H1 (cell line): ENCODE data around the gene PKN1. TPM values are rescaled to one million over a fixed set of nuclear protein-coding genes. Genes with fewer than 3 reads are reported as not detected.

Source experiments
- CTCF ChIA-PET: fragments of 300-600 bp; sonication (Branson Sonifier 250); formaldehyde crosslinking; loops from one replicate; lab custom pipeline; 2021; ENCODE audit not compliant: partially characterized antibody; lab: Charles Lee
- POLR2A ChIA-PET: fragments of 300-600 bp; sonication (Branson Sonifier 250); formaldehyde crosslinking; loops from one replicate; lab custom pipeline; 2021; ENCODE audit warnings: inconsistent platforms; ENCODE audit not compliant: partially characterized antibody; lab: Charles Lee
- DNase-seq, 2 experiments: peaks; one replicate each; pipeline versions ENCODE4 v3.0.0 to v3.0.0-alpha.2; 2010 to 2022; ENCODE audit warnings: low spot score in 2 of 2, low read depth in 1 of 2, mixed read lengths in 1 of 2
- FAIRE-seq: peaks from 2 replicates; lab custom pipeline; 2011; peaks lifted over from hg19 to GRCh38; lab: Jason Lieb, UNC
- H2AFZ ChIP-seq: 2 replicates; pipeline ENCODE4 v1.8.1; 2012; ENCODE audit warnings: low read length, inconsistent platforms
- H2AK5ac ChIP-seq: 2 replicates; pipeline ENCODE4 v1.6.1; 2013; ENCODE audit warnings: low read depth, low read length
- H2BK120ac ChIP-seq: replicated peaks from 2 replicates; pipeline ENCODE3; 2013; ENCODE audit warnings: low read depth, low read length, inconsistent platforms
- H2BK12ac ChIP-seq: 2 replicates; pipeline ENCODE4 v1.6.1; 2013; ENCODE audit warnings: low read depth, low read length
- H2BK15ac ChIP-seq: 2 replicates; pipeline ENCODE4 v1.6.1; 2013; ENCODE audit warnings: low read length
- H2BK20ac ChIP-seq: 2 replicates; pipeline ENCODE4 v1.6.1; 2013; ENCODE audit warnings: low read length
- H2BK5ac ChIP-seq: 2 replicates; pipeline ENCODE4 v1.6.1; 2013; ENCODE audit warnings: low read depth, low read length
- H3K14ac ChIP-seq: 2 replicates; pipeline ENCODE4 v1.6.1; 2013; ENCODE audit warnings: inconsistent platforms; ENCODE audit not compliant: insufficient read length
- H3K18ac ChIP-seq: 2 replicates; pipeline ENCODE4 v1.6.1; 2013; ENCODE audit warnings: low read length; ENCODE audit errors: extremely low read depth
- H3K23ac ChIP-seq: 2 replicates; pipeline ENCODE4 v1.6.1; 2013; ENCODE audit warnings: inconsistent platforms; ENCODE audit not compliant: insufficient read length
- H3K23me2 ChIP-seq: 2 replicates; pipeline ENCODE4 v1.6.1; 2013; ENCODE audit warnings: low read depth, low read length
- H3K27ac ChIP-seq: 2 replicates; pipeline ENCODE4 v1.6.1; 2011; ENCODE audit warnings: low read depth, low read length, inconsistent platforms
- H3K27me3 ChIP-seq, 4 experiments: replicated peaks in 1 of 4; 1 replicate in 1 of 4; 2 replicates in 3 of 4; pipeline versions ENCODE4 v1.6.1 to v1.8.1; 2011 to 2013; ENCODE audit warnings: low read length in 3 of 4, mild to moderate bottlenecking in 3 of 4, inconsistent platforms in 2 of 4, mixed read lengths in 2 of 4, moderate library complexity in 1 of 4; ENCODE audit not compliant: control insufficient read depth in 3 of 4, insufficient read depth in 3 of 4; ENCODE audit errors: extremely low read depth in 1 of 4
- H3K36me3 ChIP-seq, 4 experiments: 2 replicates each; pipeline versions ENCODE4 v1.6.1 to v1.8.1; 2011 to 2013; ENCODE audit warnings: mild to moderate bottlenecking in 4 of 4, low read length in 3 of 4, moderate library complexity in 2 of 4, control low read depth in 1 of 4, inconsistent platforms in 1 of 4; ENCODE audit not compliant: insufficient read depth in 4 of 4, control insufficient read depth in 2 of 4
- H3K4ac ChIP-seq: replicated peaks from 2 replicates; pipeline ENCODE3; 2013; ENCODE audit warnings: low read length, low read depth, mixed read lengths, inconsistent platforms; ENCODE audit not compliant: insufficient read length
- H3K4me1 ChIP-seq, 4 experiments: replicated peaks in 1 of 4; 1 replicate in 1 of 4; 2 replicates in 3 of 4; pipeline versions ENCODE4 v1.6.1 to v1.8.1; 2011 to 2013; ENCODE audit warnings: low read length in 3 of 4, inconsistent platforms in 2 of 4, mixed read lengths in 1 of 4; ENCODE audit not compliant: insufficient read depth in 4 of 4, control insufficient read depth in 3 of 4
- H3K4me2 ChIP-seq, 2 experiments: 2 replicates each; pipeline versions ENCODE4 v1.6.1 to v1.8.1; 2011 to 2013; ENCODE audit warnings: low read depth in 2 of 2, low read length in 2 of 2, control low read depth in 1 of 2, inconsistent platforms in 1 of 2, mild to moderate bottlenecking in 1 of 2; ENCODE audit not compliant: insufficient read depth in 1 of 2
- H3K4me3 ChIP-seq, 4 experiments: fragments of 200-600, 300-600 bp in 1 of 4; sonication (generic), shearing (Covaris generic), sonication (Bioruptor Twin) in 1 of 4; 2 replicates each; pipeline versions ENCODE4 v1.5.1 to v1.8.1; 2011 to 2016; ENCODE audit warnings: low read length in 4 of 4, low read depth in 3 of 4, control low read depth in 2 of 4, inconsistent platforms in 2 of 4, mild to moderate bottlenecking in 2 of 4, mixed read lengths in 1 of 4, moderate library complexity in 1 of 4; ENCODE audit not compliant: insufficient read depth in 2 of 4; ENCODE audit errors: extremely low read depth in 1 of 4
- H3K56ac ChIP-seq: replicated peaks from 2 replicates; pipeline ENCODE3; 2013; ENCODE audit warnings: low read depth, mild to moderate bottlenecking, mixed read lengths, low read length, inconsistent platforms; ENCODE audit not compliant: insufficient read length
- H3K79me1 ChIP-seq: 2 replicates; pipeline ENCODE4 v1.6.1; 2013; ENCODE audit warnings: low read depth, low read length, control low read depth
- H3K79me2 ChIP-seq, 2 experiments: 2 replicates each; pipeline versions ENCODE4 v1.6.1 to v1.8.1; 2012 to 2013; ENCODE audit warnings: low read length in 2 of 2, mild to moderate bottlenecking in 2 of 2, inconsistent platforms in 1 of 2; ENCODE audit not compliant: insufficient read depth in 2 of 2, control insufficient read depth in 1 of 2
- H3K9ac ChIP-seq, 4 experiments: replicated peaks in 1 of 4; 1 replicate in 1 of 4; 2 replicates in 3 of 4; pipeline versions ENCODE4 v1.6.1 to v1.8.1; 2011 to 2013; ENCODE audit warnings: low read depth in 3 of 4, low read length in 3 of 4, control low read depth in 2 of 4, mild to moderate bottlenecking in 2 of 4, moderate library complexity in 2 of 4, inconsistent platforms in 1 of 4; ENCODE audit errors: extremely low read depth in 1 of 4
- H3K9me3 ChIP-seq, 2 experiments: 2 replicates each; pipeline versions ENCODE4 v1.6.1 to v1.8.1; 2012 to 2013; ENCODE audit warnings: mild to moderate bottlenecking in 2 of 2, moderate library complexity in 2 of 2, control low read depth in 1 of 2, inconsistent platforms in 1 of 2, low read depth in 1 of 2, low read length in 1 of 2, mixed read lengths in 1 of 2; ENCODE audit not compliant: insufficient read depth in 2 of 2
- H4K20me1 ChIP-seq, 2 experiments: replicated peaks in 1 of 2; 2 replicates each; pipeline versions ENCODE3 to v1.8.1; 2011 to 2013; ENCODE audit warnings: inconsistent platforms in 2 of 2, low read length in 2 of 2, mild to moderate bottlenecking in 1 of 2; ENCODE audit not compliant: insufficient read depth in 2 of 2, control insufficient read depth in 1 of 2
- H4K5ac ChIP-seq: 2 replicates; pipeline ENCODE4 v1.6.1; 2013; ENCODE audit warnings: low read length, low read depth, mixed read lengths, inconsistent platforms; ENCODE audit not compliant: insufficient read length
- H4K8ac ChIP-seq: 2 replicates; pipeline ENCODE4 v1.8.0; 2013; ENCODE audit warnings: mild to moderate bottlenecking, moderate library complexity, low read length, inconsistent platforms; ENCODE audit not compliant: insufficient read depth; ENCODE audit errors: extremely low read depth
- H4K91ac ChIP-seq: replicated peaks from 2 replicates; pipeline ENCODE3; 2013; ENCODE audit warnings: low read length, mixed read lengths, inconsistent platforms; ENCODE audit not compliant: insufficient read length
- ATF3 ChIP-seq: IDR thresholded peaks from 2 replicates; pipeline ENCODE4 v1.6.1; 2011; ENCODE audit warnings: low read depth, mild to moderate bottlenecking, low read length; ENCODE audit not compliant: insufficient read depth
- CBX8 ChIP-seq: fragments of 300-800, 300-1000 bp; sonication (generic); IDR thresholded peaks from 2 replicates; pipeline ENCODE4 v1.7.1; 2016; ENCODE audit warnings: low read depth, low read length, borderline replicate concordance
- HDAC2 ChIP-seq, 2 experiments: fragments of 300-600 bp in 1 of 2; sonication (generic) in 1 of 2; IDR thresholded peaks; 2 replicates each; pipeline ENCODE4 v1.6.1; 2011 to 2012; ENCODE audit warnings: low read depth in 2 of 2, low read length in 2 of 2, mild to moderate bottlenecking in 2 of 2, moderate library complexity in 2 of 2, borderline replicate concordance in 1 of 2, inconsistent platforms in 1 of 2
- RAD21 ChIP-seq, 2 experiments: IDR thresholded peaks in 1 of 2; conservative IDR thresholded peaks in 1 of 2; 2 replicates each; pipeline ENCODE4 v1.6.1; 2011; ENCODE audit warnings: low read depth in 2 of 2, low read length in 2 of 2, improper control_type of control experiment in 1 of 2, inconsistent platforms in 1 of 2, mild to moderate bottlenecking in 1 of 2, moderate library complexity in 1 of 2
- TBP ChIP-seq: IDR thresholded peaks from 2 replicates; pipeline ENCODE4 v1.6.1; 2011; ENCODE audit warnings: low read depth, low read length, improper control_type of control experiment
- TCF12 ChIP-seq: IDR thresholded peaks from 2 replicates; pipeline ENCODE4 v1.6.1; 2011; ENCODE audit warnings: low read depth, mild to moderate bottlenecking, low read length
- WGBS, 2 experiments: shearing (Covaris generic) in 1 of 2; methylation state at CpG; one replicate each; pipeline versions ENCODE4 v1.1.6 to v1.1.7; 2013 to 2015; ENCODE audit warnings: low lambda C conversion rate in 2 of 2, mixed read lengths in 2 of 2, inconsistent platforms in 1 of 2, low coverage in 1 of 2, missing lambda C conversion rate in 1 of 2; ENCODE audit not compliant: insufficient replicate concordance in 2 of 2, insufficient coverage in 1 of 2, insufficient read length in 1 of 2; ENCODE audit errors: extremely low coverage in 1 of 2, missing lambda C conversion rate in 1 of 2; 5-methylcytosine and 5-hydroxymethylcytosine counted together
- polyA plus RNA-seq, 7 experiments: library from polyadenylated mRNA; depleted of rRNA in 3 of 7; stranded (reverse) in 5 of 7; unstranded in 2 of 7; fragments of >200 nt in 5 of 7; fragments of 200-250 nt in 2 of 7; gene quantifications; 1 replicate in 5 of 7; 2 replicates in 1 of 7; 4 replicates in 1 of 7; pipeline versions ENCODE4 v1.2.1 to v1.2.3, GENCODE V29; 2011 to 2013; ENCODE audit warnings: missing spikeins in 2 of 7, mixed read lengths in 2 of 7
- total RNA-seq: library from RNA; stranded (reverse); fragmentation: NEBNext Ultra II Directional; extraction: Animal tissue kit (Norgen Biotek cat#: 25700); gene quantifications from 2 replicates; pipeline ENCODE4 v1.2.1, GENCODE V29; 2021

Gene PKN1
- total and polyA plus RNA-seq, 2 of the 8 experiments (the other 6 are each of a cell fraction or from before 2014, with no cell fraction given) = 65.2 to 162 TPM

- Histone ChIP-seq H3K4me2 (no peak overlapping the region), H3K9me3 (no peaks in the 10 kb centered on the region), H4K91ac (no peak overlapping the region), H3K36me3 (peaks cover 4 to 30% (median 11%) of the 10 kb centered on the region in 4 experiments; a peak in 6 of 8 replicates), H2BK12ac (no peak overlapping the region), H4K5ac (no peak overlapping the region), H2AFZ (no peak overlapping the region), H3K27ac (no peak overlapping the region), H3K23ac (no peak overlapping the region), H3K4me1 (no peaks in the 10 kb centered on the region), H2BK20ac (no peak overlapping the region), H3K4me3 (no peak overlapping the region), H3K56ac (no peak overlapping the region), H3K18ac (no peak overlapping the region), H2BK5ac (no peak overlapping the region), H3K79me2 (no peaks in the 10 kb centered on the region), H3K4ac (no peak overlapping the region), H3K23me2 (no peaks in the 10 kb centered on the region), H4K20me1 (peaks cover under 1 to 1% of the 10 kb centered on the region in 2 experiments), H3K79me1 (no peaks in the 10 kb centered on the region), H4K8ac (no peak overlapping the region), H2BK15ac (no peak overlapping the region), H2AK5ac (no peak overlapping the region), H2BK120ac (no peak overlapping the region), H3K14ac (no peak overlapping the region), H3K9ac (no peak overlapping the region), H3K27me3 (no peaks in the 10 kb centered on the region)
- DNase-seq (no peak), FAIRE-seq (no peak)
- WGBS, 2 experiments = 95% methylated on average over 5 of the region's 5 CpGs; no CpG with 5 or more reads in 1 of the 2 experiments
- ChIA-PET CTCF (interaction anchor here (1.2 to 1.7 kb wide), 2 partner anchors 15 to 24 kb away, joined by 3 to 4 read pairs; partner anchors contain the start of gene PTGER1), POLR2A (interaction anchor here (0.8 to 1.5 kb wide), 2 partner anchors 11 to 13 kb away, joined by 3 read pairs; no protein-coding TSS in a partner anchor)
- no peak for TF ChIP-seq ATF3
- TF ChIP-seq CBX8 = no peak
- no peak for TF ChIP-seq TBP
- TF ChIP-seq TCF12 = no peak
- TF ChIP-seq RAD21 (IDR thresholded peaks at IDR 0.05 in 1 of 2, conservative IDR thresholded peaks at IDR 0.05 in 1 of 2; ENCODE audit: low read depth in 2 of 2, low read length in 2 of 2) = no peak
- no peak for TF ChIP-seq HDAC2 (IDR thresholded peaks at IDR 0.05; ENCODE audit: borderline replicate concordance in 1 of 2, low read depth in 2 of 2, low read length in 2 of 2)
Measured at GRCh38 chr19:14459703-14460102, 26.6 kb downstream of the PKN1 start.
